NCI-H1417 (cell line): ENCODE data around the gene SLC5A6.
A peak's percentile ranks its signal among the peaks of the same experiment; 100 is the strongest.

Experiments used
- DNase-seq, 3 experiments: peaks; one replicate each; lab custom pipeline; 2025; lab: John Stamatoyannopoulos, UW

The SLC5A6 gene

GRCh38 chr2:27211943-27212625 lies at the start of gene SLC5A6, which contains the start of gene ATRAID:
SLC5A6 (minus strand) TSS chr2:27212268; CDS start chr2:27207650, 4,618 bp downstream.
ATRAID (plus strand) TSS chr2:27212041; CDS start chr2:27212369, 328 bp downstream.
- peak; percentile 93 to 99 (median 98) for DNase-seq

GRCh38 chr2:27261241-27261925 lies 49.3 kb upstream of the SLC5A6 start:
- DNase-seq: no peak

GRCh38 chr2:27258051-27258450 lies 46.0 kb upstream of the SLC5A6 start:
- no peak for DNase-seq

GRCh38 chr2:27256855-27257454 lies 44.9 kb upstream of the SLC5A6 start:
- no peak for DNase-seq

DNA sequence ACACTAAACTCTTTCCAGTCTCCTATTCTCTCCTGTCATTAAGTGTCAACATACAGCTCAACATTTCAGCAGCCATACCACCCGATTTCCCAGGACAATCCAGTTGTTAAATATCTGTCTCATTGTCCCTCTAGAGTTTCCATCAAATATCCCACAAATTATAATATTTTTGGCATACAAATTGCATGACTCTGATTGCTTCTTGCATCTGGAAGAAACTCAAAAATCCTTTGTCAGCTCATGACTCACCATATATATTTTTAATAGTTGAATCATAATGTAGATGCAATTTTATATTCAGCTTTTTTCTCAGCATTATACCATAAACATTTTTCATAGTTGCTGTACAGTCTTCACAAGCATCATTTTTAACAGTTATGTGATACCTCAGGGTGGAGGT lies 43.6 kb upstream of the SLC5A6 start:
- DNase-seq: no peak

DNA sequence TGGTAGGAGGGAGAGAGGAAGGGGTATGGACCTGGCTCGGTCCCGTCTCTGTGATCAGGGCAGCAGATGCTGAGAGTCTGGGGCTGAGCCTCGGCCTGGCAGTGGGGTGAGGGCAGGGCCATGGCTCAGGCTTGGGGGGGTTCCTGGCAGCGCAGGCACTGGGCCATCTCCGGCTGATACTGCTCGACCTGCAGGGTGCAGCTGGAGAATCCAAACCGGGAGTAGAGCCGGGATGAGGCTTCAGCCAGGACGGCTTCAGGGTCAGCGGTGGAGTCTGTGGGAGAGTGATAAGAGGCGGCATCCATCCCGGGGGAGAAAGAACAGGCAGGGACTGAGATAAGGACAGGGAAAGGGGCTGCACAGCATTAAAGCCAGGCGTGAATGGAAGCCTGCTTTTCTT lies 43.1 kb upstream of the SLC5A6 start:
- no peak for DNase-seq

DNA sequence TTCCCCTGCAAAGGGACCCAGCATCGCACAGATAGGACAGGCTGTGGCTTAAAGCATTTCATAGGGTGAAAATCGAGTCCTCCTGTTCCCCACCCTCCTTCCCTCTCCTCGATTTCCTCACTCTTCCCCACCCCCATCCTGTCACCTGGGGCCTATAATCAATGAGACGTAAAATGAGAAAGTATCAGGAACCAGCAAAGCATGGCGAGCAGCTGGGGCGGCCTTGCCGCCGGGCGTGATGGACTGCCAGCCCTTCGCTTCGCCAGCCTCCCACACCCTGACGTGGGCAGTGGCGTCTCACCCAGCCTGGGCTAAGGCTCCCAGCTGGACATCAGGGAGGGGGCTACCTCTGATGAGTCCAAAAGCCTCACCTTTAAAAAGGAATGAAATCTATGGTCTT lies 39.7 kb upstream of the SLC5A6 start:
- no peak for DNase-seq

DNA sequence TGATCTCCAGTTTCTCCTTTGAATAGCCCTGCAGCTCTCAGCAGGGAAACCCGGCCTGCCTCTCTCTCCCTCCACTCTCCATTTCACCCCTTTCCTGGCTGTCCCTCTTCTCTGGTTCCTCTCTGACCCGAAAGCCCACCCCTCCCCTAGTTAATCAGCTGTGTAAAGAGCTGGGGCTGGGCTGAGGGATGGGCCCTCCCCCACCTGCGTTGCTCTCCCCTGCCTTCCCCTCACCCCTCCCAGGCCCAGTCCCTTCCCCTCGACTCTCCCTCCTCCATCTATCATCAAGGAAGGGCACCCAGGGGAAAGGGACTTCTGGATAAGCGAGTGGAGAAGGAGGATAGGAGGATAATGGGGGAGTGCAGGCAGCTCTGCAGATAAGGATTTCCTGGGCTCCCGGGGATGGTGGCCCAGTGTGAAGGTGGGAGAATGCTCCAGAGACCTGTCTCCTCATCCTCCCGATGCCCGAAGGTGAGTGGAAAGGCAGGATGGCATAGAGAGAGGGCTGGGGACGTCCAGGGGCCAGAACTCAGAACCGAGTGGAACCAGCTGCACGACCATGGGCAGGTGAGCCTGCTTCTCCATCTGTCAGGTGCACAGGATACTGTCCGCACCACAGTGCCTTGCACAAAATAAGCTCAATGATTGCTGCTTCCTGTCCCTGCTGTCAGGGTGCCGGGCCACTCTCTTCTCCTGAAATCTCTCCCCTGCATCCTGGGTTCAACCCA lies 38.7 kb upstream of the SLC5A6 start:
- DNase-seq: no peak

DNA sequence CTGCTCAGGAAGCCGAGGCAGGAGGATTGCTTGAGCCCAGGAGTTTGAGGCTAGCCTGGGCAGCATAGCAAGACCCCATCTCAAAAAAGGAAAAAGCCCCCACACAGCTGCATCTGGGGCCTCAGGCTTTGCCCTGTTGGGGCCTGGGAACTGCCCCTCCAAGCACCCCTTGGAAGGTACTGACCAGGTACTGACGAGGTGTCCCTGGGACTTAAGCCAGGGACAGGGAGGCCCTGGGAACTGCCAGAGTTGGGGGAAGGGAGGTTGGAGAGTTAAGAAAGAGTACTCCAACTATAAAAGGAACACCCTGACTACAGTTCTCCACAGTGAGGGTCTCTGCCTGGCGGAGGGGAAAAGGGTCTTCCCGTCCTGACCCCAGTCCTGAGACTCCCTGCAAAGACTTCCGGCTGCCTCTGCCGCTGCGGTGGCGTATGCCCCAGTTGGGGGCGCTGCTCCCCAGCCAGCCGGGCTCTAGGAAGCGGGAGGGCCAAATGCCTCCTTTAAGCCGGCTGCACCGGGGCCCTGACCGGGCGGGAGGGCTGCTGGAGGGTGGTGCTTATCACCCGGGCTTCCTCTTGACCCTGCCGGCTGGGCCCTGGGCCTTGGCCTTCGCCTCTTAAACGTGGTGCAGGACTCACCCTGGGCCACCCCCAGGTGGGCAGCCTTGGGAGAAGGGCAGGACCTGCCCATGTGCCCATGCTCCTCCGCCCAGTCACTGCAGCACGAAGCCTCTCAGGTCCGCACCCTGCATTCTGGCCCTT lies 38.0 kb upstream of the SLC5A6 start:
- peak in 1 of 3 experiments; percentile 28 for DNase-seq

DNA sequence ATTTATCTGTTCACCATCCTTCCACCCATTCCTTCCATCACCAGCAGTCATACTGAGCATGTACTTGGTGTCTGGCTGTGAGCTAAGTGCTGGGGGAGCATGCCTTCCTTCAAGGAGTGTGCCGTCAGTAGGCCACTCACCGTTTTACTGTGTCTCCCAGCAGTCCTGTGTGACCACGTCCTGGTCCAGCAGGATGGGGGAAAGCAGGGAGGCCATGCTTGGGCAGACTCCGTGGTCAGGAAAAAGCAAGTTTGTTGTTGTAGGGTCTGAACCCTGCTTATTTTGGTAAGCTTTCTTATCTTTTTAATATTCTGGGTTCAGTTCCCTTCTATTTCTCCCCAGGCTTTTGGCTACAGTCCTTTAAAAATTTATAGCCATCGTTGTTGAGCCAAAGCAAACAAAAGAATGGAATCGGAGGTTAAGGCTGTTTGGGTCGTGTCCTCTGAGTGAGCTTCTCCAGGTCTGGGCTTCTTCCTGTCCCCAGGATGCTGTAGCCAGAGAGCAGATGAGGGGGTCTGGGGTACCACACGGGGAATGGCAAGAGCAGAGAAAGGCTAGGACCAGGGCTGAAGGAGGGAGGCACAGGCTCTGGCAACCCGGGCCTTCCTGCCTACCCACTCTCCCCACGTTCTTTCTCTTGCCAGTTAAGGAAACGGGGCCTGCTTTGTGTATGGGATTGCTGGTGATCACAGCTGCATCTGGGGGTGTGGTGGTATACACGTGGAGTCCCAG lies 37.3 kb upstream of the SLC5A6 start:
- no peak for DNase-seq

DNA sequence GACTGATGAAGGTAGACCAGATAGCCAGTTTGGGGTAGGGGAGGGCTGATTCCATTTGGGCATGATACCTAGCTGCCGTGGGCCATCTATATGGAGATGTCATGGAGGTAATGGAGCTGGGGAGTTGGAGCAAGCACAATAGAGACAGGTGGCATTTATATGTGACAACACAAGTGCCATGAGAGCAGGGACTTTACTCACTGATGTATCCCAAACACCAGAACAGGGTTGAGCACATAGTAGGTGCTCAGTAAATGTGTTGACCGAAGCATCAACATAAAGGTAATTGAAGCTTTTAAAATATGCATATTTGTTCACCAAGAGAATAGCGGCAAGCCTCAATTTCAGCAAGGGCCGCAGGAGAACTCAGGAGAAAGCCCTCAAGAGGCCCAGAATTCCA lies 35.8 kb upstream of the SLC5A6 start:
- no peak for DNase-seq

GRCh38 chr2:27245626-27246025 lies 33.6 kb upstream of the SLC5A6 start:
- DNase-seq: no peak

DNA sequence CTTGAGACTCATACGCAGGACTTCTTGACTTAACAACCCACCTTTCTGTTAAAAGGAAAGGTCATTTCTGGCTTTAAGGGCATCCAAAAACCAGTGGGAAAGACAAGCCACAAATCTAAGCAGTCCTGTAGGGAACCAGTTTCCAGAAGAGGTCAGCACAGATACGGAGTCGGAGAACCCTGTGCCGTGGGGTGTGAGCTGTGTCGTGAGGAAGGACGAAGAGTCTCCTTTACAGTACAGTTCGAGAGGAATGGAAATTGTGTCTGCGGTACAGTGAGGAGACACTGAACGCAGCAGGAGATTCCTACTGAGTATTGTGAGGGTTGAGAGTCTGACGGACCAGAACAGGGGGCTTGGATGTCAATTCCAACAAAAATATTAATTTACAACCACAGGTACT lies 33.0 kb upstream of the SLC5A6 start:
- no peak for DNase-seq

DNA sequence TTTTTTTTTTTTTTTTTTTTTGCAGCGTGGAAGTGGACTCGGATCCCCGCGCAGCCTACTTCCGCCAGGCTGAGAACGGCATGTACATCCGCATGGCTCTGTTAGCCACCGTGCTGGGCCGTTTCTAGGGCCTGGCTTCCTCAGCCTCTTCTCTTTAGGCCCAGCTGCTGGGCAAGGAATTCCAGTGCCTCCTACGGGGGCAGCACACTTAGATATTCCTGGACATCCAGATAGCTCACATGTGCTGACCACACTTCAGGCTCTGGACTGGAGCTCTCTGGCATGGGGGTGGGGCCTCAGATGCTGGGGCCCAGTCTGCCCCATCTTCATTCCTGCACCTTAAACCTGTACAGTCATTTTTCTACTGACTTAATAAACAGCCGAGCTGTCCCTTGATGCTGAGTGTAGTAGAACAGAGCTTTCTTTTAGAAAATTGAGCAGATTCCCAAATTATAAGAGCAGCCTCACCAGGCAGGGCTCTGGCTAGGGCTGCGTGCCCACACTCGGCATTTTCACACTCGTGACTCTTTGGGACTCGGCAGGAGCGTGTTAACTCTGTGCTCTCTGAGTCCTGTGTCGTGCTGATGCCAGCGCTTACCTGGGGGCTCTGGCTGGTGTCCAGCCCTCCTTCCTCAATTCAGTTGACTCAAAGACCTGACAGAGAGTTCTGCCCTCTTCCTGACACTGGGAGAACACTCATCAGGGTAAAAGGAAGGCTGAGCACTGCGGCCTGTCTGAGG lies 31.5 kb upstream of the SLC5A6 start:
- no peak for DNase-seq

DNA sequence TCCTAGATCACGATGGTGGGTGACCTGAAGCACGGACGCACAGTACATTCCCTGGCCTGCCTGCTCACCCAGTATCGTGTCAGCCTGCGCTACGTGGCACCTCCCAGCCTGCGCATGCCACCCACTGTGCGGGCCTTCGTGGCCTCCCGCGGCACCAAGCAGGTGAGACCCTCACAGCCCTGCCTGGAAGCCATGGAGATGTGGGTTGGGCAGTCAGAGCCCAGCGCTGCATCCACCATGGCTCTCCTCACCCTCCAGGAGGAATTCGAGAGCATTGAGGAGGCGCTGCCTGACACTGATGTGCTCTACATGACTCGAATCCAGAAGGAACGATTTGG lies 30.5 kb upstream of the SLC5A6 start:
- DNase-seq: no peak

GRCh38 chr2:27241761-27242613 lies 29.9 kb upstream of the SLC5A6 start:
- no peak for DNase-seq

- DNase-seq: no peak
These were observed 28.3 kb upstream of the SLC5A6 start for GRCh38 chr2:27240406-27240805.

DNA sequence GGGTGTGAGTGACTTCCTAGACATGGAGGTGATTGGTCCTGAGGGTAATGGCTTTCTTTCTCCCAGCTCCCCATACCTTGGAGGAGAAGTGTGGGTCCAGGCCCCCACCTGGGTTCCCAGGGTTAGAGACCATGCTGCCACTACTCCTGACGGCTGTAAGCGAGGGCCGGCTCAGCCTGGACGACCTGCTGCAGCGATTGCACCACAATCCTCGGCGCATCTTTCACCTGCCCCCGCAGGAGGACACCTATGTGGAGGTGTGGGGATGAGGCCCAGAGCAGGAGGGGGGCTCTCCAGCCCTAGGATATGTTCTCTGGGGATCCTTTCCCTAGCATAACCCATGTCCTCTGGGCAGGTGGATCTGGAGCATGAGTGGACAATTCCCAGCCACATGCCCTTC lies 26.9 kb upstream of the SLC5A6 start:
- DNase-seq: no peak

DNA sequence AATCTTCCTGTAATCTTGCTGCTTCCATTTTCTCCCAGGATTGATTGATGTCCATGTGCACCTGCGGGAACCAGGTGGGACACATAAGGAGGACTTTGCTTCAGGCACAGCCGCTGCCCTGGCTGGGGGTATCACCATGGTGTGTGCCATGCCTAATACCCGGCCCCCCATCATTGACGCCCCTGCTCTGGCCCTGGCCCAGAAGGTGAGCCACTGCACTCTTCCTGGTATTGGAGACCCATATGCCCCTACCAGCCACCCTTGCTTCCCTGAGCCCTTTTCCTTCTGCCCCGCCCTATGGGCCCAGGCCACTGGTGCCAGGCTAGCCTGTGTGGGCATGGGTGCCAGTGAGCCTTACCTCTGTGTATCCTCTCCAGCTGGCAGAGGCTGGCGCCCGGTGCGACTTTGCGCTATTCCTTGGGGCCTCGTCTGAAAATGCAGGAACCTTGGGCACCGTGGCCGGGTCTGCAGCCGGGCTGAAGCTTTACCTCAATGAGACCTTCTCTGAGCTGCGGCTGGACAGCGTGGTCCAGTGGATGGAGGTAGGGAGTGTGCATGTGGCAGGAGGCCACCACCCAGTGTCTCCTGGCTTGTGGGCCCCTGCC lies 25.4 kb upstream of the SLC5A6 start:
- DNase-seq: no peak
